Measurements from ENCODE around the gene SLC28A3. TPM values are rescaled to one million over a fixed set of nuclear protein-coding genes. Genes with fewer than 3 reads are reported as not detected.

The SLC28A3 gene
- total and polyA plus RNA-seq, 10 of the 15 experiments (the other 5 are each of a cell fraction or from before 2014, with no cell fraction given): 0.03 to 0.39 (median 0.07) TPM; not detected in 2

DNA sequence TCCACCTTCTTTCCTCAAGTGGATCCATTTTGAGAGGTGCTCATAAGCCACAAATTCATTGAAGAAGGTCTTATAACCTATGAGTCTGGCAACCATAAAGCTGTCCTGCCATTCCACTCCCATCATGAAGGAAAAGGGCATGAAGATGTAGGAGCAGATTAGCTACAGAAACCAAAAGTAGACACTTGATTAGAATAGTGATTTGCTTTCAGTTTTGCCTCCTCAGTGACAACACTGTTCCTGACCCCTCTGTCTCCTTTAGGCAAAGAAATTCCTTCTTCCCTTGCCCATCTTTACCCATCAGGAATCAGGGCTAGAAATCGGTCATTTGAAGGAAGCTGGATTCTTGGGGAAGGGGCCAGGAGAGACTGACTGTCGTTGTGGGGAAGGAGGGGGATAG is 55.2 kb downstream of the SLC28A3 start (continued):
- TF ChIP-seq IKZF2 (IDR thresholded peaks at IDR 0.05): peak in 1 of 2 experiments; percentile 29; a peak in 2 of 4 replicates
- TF ChIP-seq ZNF24 (IDR thresholded peaks at IDR 0.05): 0 out of 2 replicates have a peak, but pooled peaks have one; percentile 45
- no peak for TF ChIP-seq ZSCAN29 (IDR thresholded peaks at IDR 0.05)

DNA sequence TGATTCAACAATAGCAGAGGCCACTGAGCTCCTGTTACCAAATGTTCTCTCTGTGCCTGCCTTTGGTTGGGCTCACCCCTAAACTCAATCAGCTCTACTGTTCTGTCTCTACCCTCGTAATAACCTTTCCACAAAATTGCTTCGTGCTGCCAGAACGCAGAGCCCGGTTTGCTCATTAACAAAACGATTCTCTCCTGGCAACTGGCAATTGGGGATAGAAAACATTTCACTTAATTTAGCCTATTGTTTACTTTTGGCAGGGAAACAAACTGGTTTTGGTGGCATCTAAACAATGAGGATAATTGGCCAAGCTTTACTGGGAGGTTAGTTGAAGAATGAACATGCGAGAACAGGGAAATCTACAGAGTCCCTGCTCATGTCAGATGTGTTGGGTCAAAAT is 56.6 kb downstream of the SLC28A3 start:
- H3K4me1 ChIP-seq (ENCODE audit: control insufficient read depth, insufficient read depth, low read length): peaks cover 5% of the 10 kb centered on the region; the same call in 1 of the 2 replicates
- TF ChIP-seq NRF1 (conservative IDR thresholded peaks at IDR 0.05; ENCODE audit: low read depth, low read length) (no peak), JUNB (IDR thresholded peaks at IDR 0.05) (no peak), EGR1 (IDR thresholded peaks at IDR 0.05; ENCODE audit: borderline replicate concordance in 1 of 2, low read depth in 2 of 2, low read length in 2 of 2) (no peak), IKZF2 (IDR thresholded peaks at IDR 0.05) (no peak), IKZF1 (conservative IDR thresholded peaks at IDR 0.05) (no peak), ZSCAN29 (IDR thresholded peaks at IDR 0.05) (no peak), BMI1 (IDR thresholded peaks at IDR 0.05; ENCODE audit: borderline replicate concordance) (no peak), SMARCA5 (IDR thresholded peaks at IDR 0.05) (no peak)
- H2AFZ ChIP-seq (ENCODE audit: control insufficient read depth, low read depth, low read length): no peak overlapping the region
- H3K9ac ChIP-seq (ENCODE audit: control insufficient read depth, insufficient read depth, low read length): no peak overlapping the region
- intact Hi-C loops (cut with micrococcal nuclease; ENCODE audit: unreplicated experiment) (no loop called here), in situ Hi-C loops (cut with MboI) (no loop called here)
- no peak for FAIRE-seq
- CTCF ChIA-PET: interaction anchor here (1.3 to 5.0 kb wide), 3 partner anchors 12 to 27 kb away, joined by 5 to 38 read pairs (median 31); no protein-coding TSS in a partner anchor
- POLR2A ChIA-PET: interaction anchor here (1.2 kb wide), 1 partner anchor 26 kb away, joined by 3 read pairs; no protein-coding TSS in a partner anchor
- H3K79me2 ChIP-seq (ENCODE audit: control insufficient read depth, insufficient read depth, low read length): no peaks in the 10 kb centered on the region
- H3K9me3 ChIP-seq (replicated peaks; ENCODE audit: control insufficient read depth, insufficient read depth, low read length): no peaks in the 10 kb centered on the region
- H3K4me3 ChIP-seq: no peak overlapping the region
- no peaks in the 10 kb centered on the region for H3K27me3 ChIP-seq (replicated peaks in 1 of 2; ENCODE audit: control insufficient read depth in 2 of 2, insufficient read depth in 2 of 2, low read length in 1 of 2)
- ATAC-seq: no peak
- BruUV-seq (replicated peaks): no TSS peak
- H4K20me1 ChIP-seq (ENCODE audit: control insufficient read depth, insufficient read depth): no peaks in the 10 kb centered on the region
- no peak for DNase-seq (ENCODE audit: low read depth, low spot score)
- SMC1A ChIA-PET (ENCODE audit: uncharacterized antibody, unreplicated experiment): interaction anchor here (1.1 to 5.0 kb wide), 6 partner anchors 8 to 131 kb away, joined by 3 to 48 read pairs (median 4); no protein-coding TSS in a partner anchor
- RAD21 ChIA-PET (ENCODE audit: unreplicated experiment): interaction anchor here (3.5 kb wide), 1 partner anchor 30 kb away, joined by 10 read pairs; no protein-coding TSS in a partner anchor
- WGBS (ENCODE audit: insufficient coverage, insufficient replicate concordance, low lambda C conversion rate, missing lambda C conversion rate): 93% methylated on average over 6 of the region's 6 CpGs
- no peak overlapping the region for H3K27ac ChIP-seq (ENCODE audit: control insufficient read depth, insufficient read depth)
- H3K36me3 ChIP-seq (ENCODE audit: control insufficient read depth in 2 of 2, insufficient read depth in 2 of 2, low read length in 1 of 2): no peaks in the 10 kb centered on the region
- no peak overlapping the region for H3K4me2 ChIP-seq (ENCODE audit: control insufficient read depth, insufficient read depth)

Measured in GM12878 (cell line).